Measurements from ENCODE around the gene IPO9.
A peak's percentile ranks its signal among the peaks of the same experiment; 100 is the strongest.

Gene IPO9

GRCh38 chr1:201828820-201829774 lies at the start of gene IPO9:
IPO9 (plus strand) TSS chr1:201829157; CDS start chr1:201829210, 53 bp downstream.
- peak; percentile 96 for DNase-seq

- DNase-seq = no peak
Observed at GRCh38 chr1:201779351-201779880, 49.5 kb upstream of the IPO9 start.

GRCh38 chr1:201780952-201781351 lies 48.0 kb upstream of the IPO9 start:
- no peak for DNase-seq

GRCh38 chr1:201781437-201781836 lies 47.5 kb upstream of the IPO9 start:
- DNase-seq = no peak

GRCh38 chr1:201782353-201782752 lies 46.6 kb upstream of the IPO9 start:
- DNase-seq = no peak

- no peak for DNase-seq
Observed at GRCh38 chr1:201783058-201783457, 45.9 kb upstream of the IPO9 start.

- DNase-seq = no peak
Observed at GRCh38 chr1:201783572-201783971, 45.4 kb upstream of the IPO9 start.

- no peak for DNase-seq
Observed at GRCh38 chr1:201785291-201785690, 43.7 kb upstream of the IPO9 start.

- no peak for DNase-seq
Observed at GRCh38 chr1:201786824-201787223, 42.1 kb upstream of the IPO9 start.

GRCh38 chr1:201788296-201788695 lies 40.7 kb upstream of the IPO9 start:
- DNase-seq = no peak

GRCh38 chr1:201789245-201789644 lies 39.7 kb upstream of the IPO9 start:
- no peak for DNase-seq

GRCh38 chr1:201790261-201790660 lies 38.7 kb upstream of the IPO9 start:
- no peak for DNase-seq

- DNase-seq = no peak
Observed at GRCh38 chr1:201791051-201791778, 37.7 kb upstream of the IPO9 start.

GRCh38 chr1:201791779-201792173 lies 37.2 kb upstream of the IPO9 start:
- no peak for DNase-seq

GRCh38 chr1:201792534-201793305 lies 36.2 kb upstream of the IPO9 start:
- peak; percentile 54 for DNase-seq

- no peak for DNase-seq
Observed at GRCh38 chr1:201793306-201793925, 35.5 kb upstream of the IPO9 start.

GRCh38 chr1:201795066-201795465 lies 33.9 kb upstream of the IPO9 start:
- no peak for DNase-seq

GRCh38 chr1:201800246-201800645 lies 28.7 kb upstream of the IPO9 start:
- no peak for DNase-seq

- no peak for DNase-seq
Observed at GRCh38 chr1:201806801-201807200, 22.2 kb upstream of the IPO9 start.

GRCh38 chr1:201807958-201808632 lies 20.9 kb upstream of the IPO9 start:
- no peak for DNase-seq

- no peak for DNase-seq
Observed at GRCh38 chr1:201808633-201808990, 20.3 kb upstream of the IPO9 start.

- no peak for DNase-seq
Observed at GRCh38 chr1:201809876-201810275, 19.1 kb upstream of the IPO9 start.

Data from CD4-positive, alpha-beta T cell treated with Interleukin-6 for 4 hours (primary cell).